Activated effector memory CD4-positive, alpha-beta T cell treated with Interleukin-2 at 50 U/mL for 16 hours (primary cell): ENCODE data around the gene CPED1.
"Not testable (repeated sequence)": the region's sequence is repeated elsewhere in the genome, so short reads cannot be mapped to it uniquely, and the experiment has no call there.

ENCODE experiments used
- DNase-seq: peaks from one replicate; pipeline ENCODE4 v3.0.0-alpha.2; 2020

CPED1 gene

GRCh38 chr7:120997882-120998474 lies 9.5 kb downstream of the CPED1 start:
- no peak for DNase-seq

DNA sequence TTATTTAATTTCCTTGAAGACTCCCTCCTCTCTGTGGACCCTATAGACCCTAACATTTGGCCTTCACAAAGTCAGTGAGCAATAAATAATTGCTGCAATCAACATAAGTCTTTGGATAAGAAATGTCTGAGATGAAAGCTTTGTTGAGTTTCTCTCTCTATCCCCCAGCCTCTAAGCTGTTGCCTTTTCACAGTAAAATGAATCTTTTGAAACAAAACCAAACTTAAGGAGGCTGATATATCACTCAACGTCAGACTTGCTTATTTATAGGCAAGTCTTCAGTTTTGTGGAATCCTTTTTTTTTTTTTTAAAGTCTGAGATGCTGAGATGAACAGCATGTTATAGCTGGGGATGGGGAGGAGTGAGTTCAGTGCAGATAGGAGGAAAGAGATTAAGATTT lies 10.0 kb downstream of the CPED1 start:
- DNase-seq = no peak

DNA sequence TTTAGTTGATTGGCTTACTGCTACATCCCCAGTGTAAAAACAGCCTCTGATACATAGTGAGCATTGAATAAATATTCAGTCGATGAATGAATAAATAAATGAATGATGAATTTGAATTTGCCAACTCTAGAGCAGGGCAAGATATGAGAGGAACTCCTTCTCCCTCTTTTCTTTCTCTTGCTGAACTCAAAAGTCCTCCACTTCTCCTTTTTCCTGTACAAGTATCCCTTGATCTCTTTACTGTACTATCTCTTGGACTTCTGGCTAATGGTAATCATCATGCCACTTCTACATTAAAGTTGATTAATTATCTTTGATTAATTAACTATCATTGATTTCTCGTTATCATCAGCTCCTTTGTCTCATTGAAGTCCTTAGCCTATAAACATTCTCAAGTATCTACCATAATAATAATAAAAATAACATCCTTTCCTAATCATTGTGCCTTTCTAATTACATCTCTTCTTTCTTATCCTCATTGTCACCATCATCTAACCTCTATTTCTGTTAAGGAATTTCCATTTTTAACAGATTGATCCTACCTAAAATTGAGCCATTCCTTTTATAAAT lies 10.6 kb downstream of the CPED1 start:
- no peak for DNase-seq

GRCh38 chr7:121000081-121000983 lies 11.8 kb downstream of the CPED1 start:
- DNase-seq = no peak

GRCh38 chr7:121001234-121001906 lies 12.9 kb downstream of the CPED1 start:
- DNase-seq = no peak

DNA sequence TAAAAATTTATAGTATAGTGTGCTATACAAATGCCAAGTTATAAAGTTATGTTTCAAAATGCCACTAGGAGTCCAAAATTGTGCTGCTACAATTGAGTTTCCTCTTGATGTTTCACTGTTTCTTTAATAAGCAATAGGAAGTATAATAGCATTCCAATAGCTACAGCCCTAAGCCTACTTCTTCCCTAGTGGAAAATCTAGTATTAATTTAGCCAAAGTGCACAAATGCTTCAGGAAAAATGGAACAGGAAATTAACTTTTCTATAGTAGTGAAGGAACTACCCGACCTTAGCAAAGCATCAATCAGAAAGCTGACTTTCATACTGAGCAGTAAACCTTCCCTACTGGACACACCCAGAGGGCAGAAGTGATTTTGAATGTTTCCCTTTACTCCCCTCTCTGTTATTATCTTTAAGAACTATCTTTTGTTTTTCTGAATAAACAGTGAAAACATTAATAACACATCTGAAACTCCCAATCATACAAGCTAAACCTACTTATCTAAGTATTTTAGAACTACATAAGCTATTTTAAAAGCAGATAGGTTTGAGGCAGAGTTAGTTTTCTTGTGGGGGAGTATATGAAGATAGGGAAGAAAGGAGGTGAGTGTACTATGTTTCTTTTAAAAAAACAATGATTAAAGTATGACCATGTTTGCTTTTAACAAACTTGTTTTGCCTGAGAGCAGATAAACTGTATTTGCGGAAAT lies 13.7 kb downstream of the CPED1 start:
- no peak for DNase-seq

- no peak for DNase-seq
These were observed 14.3 kb downstream of the CPED1 start for GRCh38 chr7:121002757-121003200.

- no peak for DNase-seq
These were observed 15.6 kb downstream of the CPED1 start for GRCh38 chr7:121003986-121004685.

DNA sequence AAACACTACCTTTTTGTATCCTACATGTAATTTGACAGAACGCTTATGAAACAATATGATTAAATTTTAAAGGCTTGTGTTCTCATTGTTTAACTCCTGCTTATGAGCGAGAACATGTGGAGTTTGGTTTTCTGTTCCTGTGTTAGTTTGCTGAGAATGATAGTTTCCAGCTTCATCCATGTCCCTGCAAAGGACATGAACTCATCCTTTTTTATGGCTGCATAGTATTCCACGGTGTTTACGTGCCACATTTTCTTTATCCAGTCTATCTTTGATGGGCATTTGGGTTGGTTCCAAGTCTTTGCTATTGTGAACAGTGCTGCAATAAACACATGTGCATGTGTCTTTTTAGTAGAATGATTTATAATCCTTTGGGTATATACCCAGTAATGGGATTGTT lies 16.5 kb downstream of the CPED1 start:
- DNase-seq = not testable (repeated sequence)

DNA sequence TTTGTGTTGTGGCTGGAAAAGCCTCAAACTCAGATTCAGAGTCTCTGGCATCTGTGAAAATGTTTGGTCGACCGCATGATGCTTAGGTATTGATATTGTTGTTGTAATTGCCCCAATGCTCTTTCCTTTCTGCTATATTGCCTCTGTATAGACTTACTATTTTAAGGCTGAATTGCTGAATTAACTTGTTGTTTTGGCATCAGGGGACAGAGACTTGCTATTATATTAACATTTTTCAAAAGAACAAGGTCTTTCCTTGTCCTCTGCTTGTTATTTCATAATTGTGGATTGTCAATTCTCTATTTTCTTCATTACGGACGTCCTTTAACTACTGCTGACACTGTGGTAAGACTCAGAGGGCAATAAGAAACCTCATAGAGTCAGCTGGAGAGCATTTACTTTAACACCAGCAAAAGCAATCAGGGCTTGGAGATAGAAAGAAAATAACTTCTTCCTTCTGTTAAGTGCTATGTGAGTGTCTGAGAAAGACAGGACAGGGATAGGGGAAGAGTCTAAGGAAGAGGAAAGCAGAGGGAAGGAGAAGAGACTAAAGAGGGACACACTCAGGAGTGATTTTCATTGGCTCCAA lies 17.6 kb downstream of the CPED1 start:
- DNase-seq = no peak

DNA sequence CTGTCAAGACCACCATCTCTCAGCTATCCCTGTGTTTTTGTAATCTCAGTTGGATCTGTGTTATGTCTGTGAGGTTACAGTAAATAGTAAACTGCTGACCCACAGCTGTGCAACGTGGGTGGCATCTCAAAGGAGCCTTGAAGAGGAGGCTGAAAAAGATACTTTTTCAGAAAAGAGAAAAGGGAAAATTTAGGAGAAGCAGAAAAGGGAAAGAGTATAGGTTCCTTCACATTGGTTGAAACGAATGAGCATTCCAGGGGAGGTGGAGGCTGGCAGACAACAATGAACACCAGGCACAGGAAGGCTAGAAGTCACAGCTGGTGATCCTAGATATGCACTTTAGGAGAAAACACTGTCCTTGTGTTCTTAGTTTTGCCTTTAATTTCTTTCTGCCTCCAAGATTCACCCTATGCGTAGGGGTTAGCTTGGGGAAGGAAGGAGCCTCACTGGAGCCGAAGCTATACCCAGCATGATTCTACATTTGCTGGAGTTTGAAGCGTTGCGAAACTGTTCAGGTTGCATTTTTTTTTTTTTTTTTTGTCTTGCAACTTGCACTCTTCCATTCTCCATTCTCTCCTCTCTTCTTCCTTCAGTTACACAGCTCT lies 18.3 kb downstream of the CPED1 start:
- no peak for DNase-seq

DNA sequence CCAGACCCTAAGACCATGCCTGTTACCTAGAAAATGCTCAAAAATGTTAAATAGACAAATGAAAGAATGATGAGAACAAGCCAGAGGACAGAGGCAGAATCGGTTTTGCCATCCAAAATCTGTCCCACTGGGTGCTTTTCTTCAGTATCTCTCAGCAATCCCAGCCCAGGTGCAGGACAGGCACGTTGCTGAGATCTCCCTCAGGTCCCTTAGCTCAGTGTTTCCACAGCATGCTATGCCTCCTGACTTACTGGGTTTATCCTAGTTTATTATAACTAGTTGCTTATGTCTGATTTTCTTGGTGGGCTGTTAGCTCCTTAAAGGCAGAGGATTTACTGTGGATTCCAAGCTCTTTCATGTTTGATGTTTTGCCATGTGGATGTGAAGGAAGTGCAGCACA lies 20.3 kb downstream of the CPED1 start:
- DNase-seq = no peak

DNA sequence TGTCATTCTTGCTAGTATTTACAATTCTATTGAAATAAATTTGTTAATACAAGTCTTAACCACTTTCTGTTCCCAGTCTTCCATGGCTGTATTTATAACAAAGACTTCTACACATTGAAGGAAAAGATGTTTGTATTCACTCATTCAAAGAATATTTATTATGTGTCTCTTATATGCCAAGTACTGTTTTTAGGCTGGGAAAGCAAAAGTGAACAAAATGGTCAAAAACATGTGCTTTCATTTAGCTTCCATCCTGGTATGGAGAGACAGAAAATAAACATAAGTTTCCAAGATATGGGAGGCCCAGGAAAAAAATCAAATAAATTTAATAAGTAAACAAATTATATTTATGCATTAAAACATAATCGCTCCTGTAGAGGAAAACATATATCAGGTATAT lies 22.9 kb downstream of the CPED1 start:
- DNase-seq = no peak

DNA sequence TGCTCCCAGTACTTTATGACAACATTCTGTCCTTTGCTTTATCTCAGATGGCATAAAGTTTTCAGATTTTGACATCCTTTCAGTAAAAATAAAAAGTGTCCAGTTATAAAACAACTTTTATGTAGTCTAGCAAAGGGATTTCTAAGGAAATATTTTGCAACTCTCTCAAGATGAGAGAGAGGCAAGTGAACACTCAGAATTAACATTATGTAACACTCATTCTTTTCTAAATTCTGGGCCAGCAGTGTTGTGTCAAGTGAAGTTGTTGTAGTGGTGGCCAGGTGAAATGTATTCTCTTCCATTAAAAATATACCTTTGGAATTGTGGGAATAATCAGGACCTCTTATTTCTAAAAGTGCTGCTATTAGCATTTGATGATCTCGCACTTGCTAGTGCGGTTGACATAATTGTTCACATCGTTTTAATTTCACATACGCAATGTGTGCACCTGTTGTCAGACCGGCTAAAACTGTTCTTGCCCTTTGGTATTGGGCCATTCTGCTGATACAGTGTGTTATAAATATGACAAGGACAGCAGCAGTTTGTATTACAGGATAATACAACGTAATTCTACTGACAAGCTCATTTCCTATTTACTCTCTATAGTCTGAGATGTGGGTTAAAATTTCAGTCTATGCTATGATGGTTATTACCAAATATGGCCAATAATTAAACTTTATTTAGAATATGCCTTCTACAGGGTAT lies 23.8 kb downstream of the CPED1 start:
- DNase-seq = no peak

GRCh38 chr7:121012919-121013318 lies 24.4 kb downstream of the CPED1 start:
- no peak for DNase-seq

DNA sequence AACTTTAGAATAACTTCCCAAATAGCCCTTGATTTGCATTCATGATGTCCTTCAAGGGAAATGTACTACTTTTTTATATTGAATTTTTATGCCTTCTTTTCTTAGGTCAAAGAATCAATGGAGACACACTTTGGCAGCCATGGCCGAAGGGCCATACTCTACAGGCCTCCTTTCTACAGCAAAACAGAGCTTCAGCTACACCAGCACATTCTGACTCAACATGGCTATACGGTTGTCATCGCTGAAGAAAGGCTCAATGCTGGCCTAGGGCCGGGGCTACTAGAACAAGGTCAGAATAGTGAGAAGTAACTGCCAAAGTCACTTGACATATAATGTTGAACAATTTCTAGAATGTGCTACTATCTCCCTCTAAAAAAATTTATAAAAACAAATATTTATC lies 27.0 kb downstream of the CPED1 start:
- no peak for DNase-seq

DNA sequence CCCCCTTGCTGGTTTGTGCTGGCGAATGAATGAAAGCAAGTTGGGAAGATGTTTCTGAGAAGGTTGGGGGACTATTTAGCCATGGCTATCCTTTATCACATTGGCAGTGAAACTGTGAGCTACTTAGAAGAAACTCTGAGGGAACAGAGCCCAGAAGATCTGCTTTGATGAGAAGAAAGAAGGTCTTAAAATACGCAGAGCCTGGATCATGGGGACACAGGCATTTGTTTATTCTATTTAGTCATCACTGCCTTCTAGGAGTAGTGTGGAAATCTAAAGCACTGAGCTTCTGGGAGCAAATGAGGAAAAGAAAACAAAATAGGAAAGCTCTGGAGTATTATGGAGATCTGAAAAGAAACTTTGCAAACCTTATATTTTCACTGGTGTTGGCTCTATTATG lies 28.5 kb downstream of the CPED1 start:
- DNase-seq = no peak

- no peak for DNase-seq
These were observed 29.1 kb downstream of the CPED1 start for GRCh38 chr7:121017586-121017985.

GRCh38 chr7:121019018-121019417 lies 30.5 kb downstream of the CPED1 start:
- DNase-seq = no peak

DNA sequence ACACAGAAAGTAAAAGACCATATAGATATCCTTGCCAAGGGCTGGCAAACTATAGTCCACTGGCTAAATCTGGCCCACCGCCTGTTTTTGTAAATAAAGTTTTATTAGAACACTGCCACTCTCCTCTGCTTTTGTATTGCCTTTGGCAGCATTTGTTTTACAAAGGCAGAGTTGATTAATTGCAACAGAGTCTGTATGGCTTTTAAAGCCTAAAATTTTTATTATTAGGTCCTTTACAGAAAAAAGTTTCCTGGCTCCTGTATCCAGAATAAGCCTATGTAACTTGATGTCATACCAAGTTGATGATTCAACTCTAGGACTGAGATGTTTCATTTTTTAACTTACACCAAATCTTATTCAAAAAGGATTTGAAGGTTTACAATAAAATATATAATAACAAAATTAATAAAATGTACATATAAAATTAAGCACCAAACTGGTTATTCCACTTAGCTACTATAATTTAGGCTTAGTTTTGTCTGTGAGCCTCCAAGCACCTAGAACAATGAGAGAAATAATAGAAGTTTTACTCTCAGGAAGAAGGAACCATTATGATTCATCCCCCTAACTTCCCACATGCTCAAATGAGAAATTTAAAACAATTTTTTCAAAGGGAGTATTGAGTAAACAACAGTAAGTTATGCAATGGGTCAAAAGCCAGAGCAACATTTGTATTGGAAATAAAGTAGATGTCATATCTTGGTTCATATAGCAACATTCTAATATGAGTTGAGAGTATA lies 31.9 kb downstream of the CPED1 start:
- DNase-seq = no peak
